IgD-negative memory B cell (primary cell): Measurements from ENCODE around the gene TPCN2. TPM values are rescaled to one million over a fixed set of nuclear protein-coding genes. Genes with fewer than 3 reads are reported as not detected.
"Not testable (repeated sequence)": the region's sequence is repeated elsewhere in the genome, so short reads cannot be mapped to it uniquely, and the experiment has no call there.

ENCODE experiments used
- H3K27ac Mint-ChIP-seq, 3 donors: one replicate each; pipeline ENCODE4 v1.8.0; 2020 to 2022; ENCODE audit warnings: mild to moderate bottlenecking in 3 of 3, mixed read lengths in 3 of 3, moderate library complexity in 1 of 3
- H3K27me3 Mint-ChIP-seq: one replicate; pipeline ENCODE4 v1.8.0; 2021; ENCODE audit warnings: mixed read lengths
- H3K36me3 Mint-ChIP-seq: one replicate; pipeline ENCODE4 v1.8.0; 2020; ENCODE audit warnings: mild to moderate bottlenecking, mixed read lengths
- H3K4me1 Mint-ChIP-seq, 3 donors: one replicate each; pipeline ENCODE4 v1.8.0; 2020 to 2022; ENCODE audit warnings: mixed read lengths in 3 of 3, mild to moderate bottlenecking in 1 of 3
- H3K4me3 Mint-ChIP-seq, 4 donors: one replicate each; pipeline ENCODE4 v1.8.0; 2020 to 2022; ENCODE audit warnings: mild to moderate bottlenecking in 4 of 4, mixed read lengths in 4 of 4, moderate library complexity in 3 of 4
- H3K9me3 Mint-ChIP-seq, 3 donors: one replicate each; pipeline ENCODE4 v1.8.0; 2020 to 2021; ENCODE audit warnings: mixed read lengths in 3 of 3, mild to moderate bottlenecking in 1 of 3
- polyA plus RNA-seq: library from polyadenylated mRNA; unstranded; fragments of 300-500 nt; fragmentation: Illumina TruSeq; gene quantifications from one replicate; pipeline ENCODE4 v1.2.3, GENCODE V29; 2021

Gene TPCN2
- polyA plus RNA-seq, 1 donor from 2014 or later, result 5.7 TPM

GRCh38 chr11:69142895-69143294 lies 94.2 kb downstream of the TPCN2 start:
- Mint-ChIP-seq H3K27ac (no peak overlapping the region), H3K27me3 (peaks cover 1% of the 10 kb centered on the region), H3K4me1 (peaks cover 0 to 1% (median 0%) of the 10 kb centered on the region in 3 donors), H3K36me3 (no peaks in the 10 kb centered on the region), H3K4me3 (no peak overlapping the region), H3K9me3 (peaks cover 4 to 28% (median 26%) of the 10 kb centered on the region in 3 donors)

DNA sequence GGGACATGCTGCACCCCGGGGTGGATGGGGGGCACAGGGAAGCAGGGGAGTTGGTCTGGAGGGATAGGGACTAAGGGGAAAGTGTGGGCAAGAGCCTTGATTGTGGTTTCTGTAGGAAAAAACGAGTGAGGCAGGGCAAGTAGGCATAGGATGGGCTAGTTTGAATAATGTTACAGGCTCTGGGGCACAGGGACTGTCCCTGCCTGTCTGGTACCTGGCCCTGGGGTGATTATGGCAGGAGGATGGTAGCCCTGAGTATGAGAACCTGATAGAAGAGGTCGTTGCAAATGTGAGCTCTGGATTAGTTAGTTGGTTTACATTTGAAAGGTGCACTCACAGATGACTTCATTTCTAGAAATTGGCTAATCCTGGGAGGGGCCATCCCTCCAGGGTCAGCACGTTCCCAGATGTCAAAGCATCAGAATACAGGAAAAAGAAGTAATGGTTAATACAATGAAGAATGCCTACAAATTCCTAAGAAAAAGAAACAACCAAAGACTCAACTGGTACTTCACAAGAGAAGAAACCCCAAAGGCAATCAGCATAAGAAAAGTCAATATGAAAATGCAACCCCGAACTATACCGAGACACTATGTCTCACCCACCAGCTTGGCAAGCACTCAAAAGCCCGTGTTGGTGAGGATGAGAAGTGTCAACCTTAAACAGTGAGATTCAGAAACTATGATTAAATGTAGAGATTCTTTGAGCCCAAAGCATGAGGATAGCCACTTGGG lies 95.8 kb downstream of the TPCN2 start:
- Mint-ChIP-seq H3K36me3 (peaks cover 2% of the 10 kb centered on the region), H3K27ac (no peak overlapping the region), H3K9me3 (peaks cover 4 to 31% (median 26%) of the 10 kb centered on the region in 3 donors), H3K4me3 (peak overlapping the region in 1 of 4 donors; percentile 10), H3K27me3 (peaks cover 1% of the 10 kb centered on the region), H3K4me1 (peaks cover 0 to 4% (median 0%) of the 10 kb centered on the region in 3 donors)

GRCh38 chr11:69145050-69145380 lies 96.3 kb downstream of the TPCN2 start:
- Mint-ChIP-seq H3K36me3 (peaks cover 2% of the 10 kb centered on the region), H3K4me1 (peaks cover 0 to 4% (median 0%) of the 10 kb centered on the region in 3 donors), H3K4me3 (peak overlapping the region in 1 of 4 donors; percentile 10), H3K9me3 (peaks cover 5 to 32% (median 26%) of the 10 kb centered on the region in 3 donors), H3K27ac (no peak overlapping the region), H3K27me3 (peaks cover 1% of the 10 kb centered on the region)

DNA sequence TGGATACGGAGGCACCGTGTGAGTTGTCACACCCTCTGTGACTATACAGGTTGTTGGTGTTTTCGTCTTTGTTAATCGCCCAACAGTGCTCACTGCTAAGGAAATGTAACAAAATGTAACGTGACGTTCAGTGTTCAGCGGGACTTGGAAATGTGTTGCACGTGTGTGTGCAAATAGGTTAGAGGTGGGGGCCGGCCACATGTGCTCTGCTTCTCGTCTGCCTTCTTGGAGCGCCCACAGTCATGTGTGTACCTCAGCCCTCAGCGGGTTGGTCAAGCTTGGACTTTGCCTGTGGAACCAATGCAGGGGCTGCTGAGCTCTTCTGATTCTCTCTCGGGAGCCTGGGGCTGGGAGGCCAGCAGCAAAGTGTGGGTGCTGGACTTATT lies 99.6 kb downstream of the TPCN2 start:
- peaks cover 1% of the 10 kb centered on the region for H3K27me3 Mint-ChIP-seq
- no peak overlapping the region for H3K4me3 Mint-ChIP-seq
- H3K36me3 Mint-ChIP-seq, result peaks cover 2% of the 10 kb centered on the region
- H3K9me3 Mint-ChIP-seq, result peaks cover 6 to 23% (median 17%) of the 10 kb centered on the region in 3 donors
- peaks cover 0 to 2% (median under 1%) of the 10 kb centered on the region in 3 donors for H3K4me1 Mint-ChIP-seq
- H3K27ac Mint-ChIP-seq, result no peak overlapping the region

- Mint-ChIP-seq H3K9me3 (peaks cover 6 to 23% (median 17%) of the 10 kb centered on the region in 3 donors), H3K27ac (no peak overlapping the region), H3K36me3 (peaks cover 2% of the 10 kb centered on the region), H3K27me3 (peaks cover 1% of the 10 kb centered on the region), H3K4me1 (peaks cover 0 to 4% (median 2%) of the 10 kb centered on the region in 3 donors), H3K4me3 (no peak overlapping the region)
These were observed 100.1 kb downstream of the TPCN2 start for GRCh38 chr11:69148806-69149205.

DNA sequence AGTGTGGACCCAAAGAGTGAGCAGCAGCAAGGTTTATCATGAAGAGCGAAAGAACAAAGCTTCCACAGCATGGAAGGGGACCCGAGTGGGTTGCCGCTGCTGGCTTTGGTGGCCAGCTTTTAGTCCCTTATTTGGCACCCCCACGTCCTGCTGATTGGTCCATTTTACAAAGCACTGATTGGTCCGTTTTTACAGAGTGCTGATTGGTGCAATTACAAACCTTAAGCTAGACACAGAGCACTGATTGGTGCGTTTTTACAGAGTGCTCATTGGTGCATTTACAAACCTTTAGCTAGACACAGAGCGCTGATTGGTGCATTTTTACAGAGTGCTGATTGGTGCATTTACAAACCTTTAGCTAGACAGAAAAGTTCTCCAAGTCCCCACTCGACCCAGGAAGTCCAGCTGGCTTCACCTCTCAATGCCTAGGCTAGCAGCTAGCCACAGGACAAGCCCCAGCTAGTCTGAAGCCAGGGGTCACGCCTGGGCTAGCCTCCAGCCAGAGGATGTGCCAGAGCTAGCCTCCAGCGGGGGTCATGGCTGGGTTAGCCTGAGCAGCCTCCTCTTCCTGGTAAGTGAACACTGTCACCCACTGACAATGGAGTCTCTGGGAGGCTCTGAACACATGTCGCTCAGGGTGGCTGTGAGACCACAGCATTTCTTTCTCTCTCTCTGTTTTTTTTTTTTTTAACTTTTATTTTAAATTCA lies 100.8 kb downstream of the TPCN2 start:
- not testable (repeated sequence) for H3K36me3 Mint-ChIP-seq, H3K4me3 Mint-ChIP-seq, H3K27ac Mint-ChIP-seq, H3K27me3 Mint-ChIP-seq, H3K4me1 Mint-ChIP-seq
- H3K9me3 Mint-ChIP-seq, result peaks cover 6 to 23% (median 11%) of the 10 kb centered on the region in 3 donors

- peaks cover 2% of the 10 kb centered on the region for H3K27me3 Mint-ChIP-seq
- peaks cover 2% of the 10 kb centered on the region for H3K36me3 Mint-ChIP-seq
- peaks cover 6 to 23% (median 8%) of the 10 kb centered on the region in 3 donors for H3K9me3 Mint-ChIP-seq
- no peak overlapping the region for H3K4me3 Mint-ChIP-seq
- no peak overlapping the region for H3K27ac Mint-ChIP-seq
- H3K4me1 Mint-ChIP-seq, result peaks cover 0 to 4% (median 2%) of the 10 kb centered on the region in 3 donors
These were observed 101.4 kb downstream of the TPCN2 start for GRCh38 chr11:69150175-69150574.

- peaks cover 2% of the 10 kb centered on the region for H3K36me3 Mint-ChIP-seq
- no peak overlapping the region for H3K27ac Mint-ChIP-seq
- H3K9me3 Mint-ChIP-seq, result peaks cover 0 to 9% (median 3%) of the 10 kb centered on the region in 3 donors
- no peak overlapping the region for H3K4me3 Mint-ChIP-seq
- H3K4me1 Mint-ChIP-seq, result peaks cover 0 to 12% (median 2%) of the 10 kb centered on the region in 3 donors
- H3K27me3 Mint-ChIP-seq, result peaks cover 14% of the 10 kb centered on the region
These were observed 103.1 kb downstream of the TPCN2 start for GRCh38 chr11:69151836-69152235.

DNA sequence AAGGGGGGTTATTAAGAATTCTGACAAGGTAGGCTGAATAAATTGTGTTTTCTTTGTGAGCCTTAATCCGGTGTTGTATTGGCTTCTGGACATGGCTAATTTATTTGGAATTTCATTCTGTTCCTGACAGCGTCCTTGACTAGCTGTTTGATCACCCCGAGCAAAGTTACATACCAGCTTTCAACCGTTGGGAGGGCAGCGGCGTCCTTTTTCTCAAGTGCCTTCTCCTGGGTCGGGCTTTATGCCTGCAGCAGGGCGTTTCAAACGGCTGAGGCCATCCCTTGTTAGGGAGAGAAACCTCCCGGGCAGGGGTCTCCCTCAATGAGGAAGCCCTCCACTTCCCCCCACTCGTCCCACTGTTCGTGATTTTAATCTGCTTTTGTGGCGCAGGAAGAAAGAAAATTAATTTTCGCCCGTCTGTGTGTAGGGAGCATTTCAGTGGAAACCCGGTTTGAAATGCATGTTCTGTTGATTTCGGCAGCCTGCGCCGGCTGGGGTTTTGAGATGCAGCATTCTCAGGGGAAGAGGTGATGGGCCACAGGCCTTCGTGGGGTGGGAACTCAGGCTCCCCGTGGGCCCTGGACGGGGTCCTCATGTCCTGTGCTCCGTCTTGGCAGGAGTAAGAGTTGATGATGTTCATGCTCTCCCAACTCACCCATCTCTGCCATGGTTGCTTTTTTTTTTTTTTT lies 104.1 kb downstream of the TPCN2 start:
- peaks cover 0 to 12% (median 2%) of the 10 kb centered on the region in 3 donors for H3K4me1 Mint-ChIP-seq

GRCh38 chr11:69153661-69154060 lies 104.9 kb downstream of the TPCN2 start:
- H3K27me3 Mint-ChIP-seq, result peaks cover 17% of the 10 kb centered on the region
- H3K9me3 Mint-ChIP-seq, result peaks cover 0 to 9% (median 3%) of the 10 kb centered on the region in 3 donors
- peaks cover 0 to 12% (median 2%) of the 10 kb centered on the region in 3 donors for H3K4me1 Mint-ChIP-seq
- no peak overlapping the region for H3K4me3 Mint-ChIP-seq
- H3K27ac Mint-ChIP-seq, result peak overlapping the region in 1 of 3 donors; percentile 46
- H3K36me3 Mint-ChIP-seq, result peaks cover 2% of the 10 kb centered on the region

More for the DNA sequence above, 104.1 kb downstream of the TPCN2 start:
- Mint-ChIP-seq H3K4me3 (no peak overlapping the region), H3K9me3 (peaks cover 0 to 9% (median 3%) of the 10 kb centered on the region in 3 donors), H3K27ac (no peak overlapping the region), H3K36me3 (peaks cover 2% of the 10 kb centered on the region), H3K27me3 (peaks cover 17% of the 10 kb centered on the region)

- Mint-ChIP-seq H3K4me1 (peaks cover 0 to 10% (median 2%) of the 10 kb centered on the region in 3 donors), H3K27me3 (peaks cover 17% of the 10 kb centered on the region), H3K4me3 (no peak overlapping the region), H3K9me3 (peaks cover 0 to 6% (median 3%) of the 10 kb centered on the region in 3 donors), H3K36me3 (no peaks in the 10 kb centered on the region), H3K27ac (no peak overlapping the region)
These were observed 105.6 kb downstream of the TPCN2 start for GRCh38 chr11:69154211-69154913.

GRCh38 chr11:69154938-69155301 lies 106.2 kb downstream of the TPCN2 start:
- H3K36me3 Mint-ChIP-seq, result peaks cover 2% of the 10 kb centered on the region
- no peak overlapping the region for H3K27ac Mint-ChIP-seq
- no peak overlapping the region for H3K4me3 Mint-ChIP-seq
- peaks cover 0 to 6% (median 3%) of the 10 kb centered on the region in 3 donors for H3K9me3 Mint-ChIP-seq
- H3K4me1 Mint-ChIP-seq, result peaks cover 0 to 10% (median 2%) of the 10 kb centered on the region in 3 donors
- H3K27me3 Mint-ChIP-seq, result peaks cover 17% of the 10 kb centered on the region

GRCh38 chr11:69155302-69156234 lies 106.8 kb downstream of the TPCN2 start, which contains the start of gene SMIM38:
Gene SMIM38, plus strand, starts transcription at chr11:69155935. Its CDS starts 1,912 bp downstream, at chr11:69157847.
- peak within 1 kb of the TSS in 2 of 4 donors; percentile 54 to 75 for H3K4me3 Mint-ChIP-seq
- no peak within 1 kb of the TSS for H3K27ac Mint-ChIP-seq
- peaks cover 0 to 10% (median 2%) of the 10 kb centered on the region in 3 donors for H3K4me1 Mint-ChIP-seq
- peaks cover 2% of the 10 kb centered on the region for H3K36me3 Mint-ChIP-seq
- peaks cover 17% of the 10 kb centered on the region for H3K27me3 Mint-ChIP-seq
- H3K9me3 Mint-ChIP-seq, result no peaks in the 10 kb centered on the region
